ENCODE results near the gene KIFAP3.

KIFAP3 gene

GRCh38 chr1:169909499-169909898 is 165.0 kb downstream of the KIFAP3 start:
- Mint-ChIP-seq H3K36me3 (ENCODE audit: low read depth) (peaks cover 2% of the 10 kb centered on the region), H3K27ac (no peak overlapping the region), H3K4me3 (no peak overlapping the region), H3K4me1 (ENCODE audit: low read depth) (peaks cover 22% of the 10 kb centered on the region), H3K27me3 (ENCODE audit: low read depth) (no peaks in the 10 kb centered on the region), H3K9me3 (peaks cover 10% of the 10 kb centered on the region)
- DNase-seq (ENCODE audit: low spot score), result no peak

GRCh38 chr1:169906938-169907337 is 167.6 kb downstream of the KIFAP3 start:
- peaks cover 29% of the 10 kb centered on the region for H3K4me1 Mint-ChIP-seq (ENCODE audit: low read depth)
- H3K27ac Mint-ChIP-seq, result no peak overlapping the region
- no peak overlapping the region for H3K4me3 Mint-ChIP-seq
- peaks cover 10% of the 10 kb centered on the region for H3K9me3 Mint-ChIP-seq
- DNase-seq (ENCODE audit: low spot score), result no peak
- H3K36me3 Mint-ChIP-seq (ENCODE audit: low read depth), result peaks cover 2% of the 10 kb centered on the region
- H3K27me3 Mint-ChIP-seq (ENCODE audit: low read depth), result peaks cover 4% of the 10 kb centered on the region

- Mint-ChIP-seq H3K27me3 (ENCODE audit: low read depth) (peaks cover 11% of the 10 kb centered on the region), H3K4me3 (no peak overlapping the region), H3K4me1 (ENCODE audit: low read depth) (peaks cover 27% of the 10 kb centered on the region), H3K27ac (no peak overlapping the region), H3K9me3 (peaks cover 10% of the 10 kb centered on the region), H3K36me3 (ENCODE audit: low read depth) (peaks cover 2% of the 10 kb centered on the region)
- DNase-seq (ENCODE audit: low spot score), result no peak
Measured at GRCh38 chr1:169904834-169905233, 169.7 kb downstream of the KIFAP3 start.

GRCh38 chr1:169902751-169903150 is 171.7 kb downstream of the KIFAP3 start:
- Mint-ChIP-seq H3K4me3 (peak overlapping the region; percentile 52), H3K27ac (no peak overlapping the region), H3K36me3 (ENCODE audit: low read depth) (peaks cover 2% of the 10 kb centered on the region), H3K9me3 (peaks cover 10% of the 10 kb centered on the region), H3K27me3 (ENCODE audit: low read depth) (peaks cover 21% of the 10 kb centered on the region), H3K4me1 (ENCODE audit: low read depth) (peaks cover 14% of the 10 kb centered on the region)
- no peak for DNase-seq (ENCODE audit: low spot score)

GRCh38 chr1:169901115-169901514 is 173.4 kb downstream of the KIFAP3 start:
- H3K27ac Mint-ChIP-seq, result no peak overlapping the region
- H3K27me3 Mint-ChIP-seq (ENCODE audit: low read depth), result peaks cover 29% of the 10 kb centered on the region
- H3K4me3 Mint-ChIP-seq, result no peak overlapping the region
- no peak for DNase-seq (ENCODE audit: low spot score)
- H3K36me3 Mint-ChIP-seq (ENCODE audit: low read depth), result peaks cover 2% of the 10 kb centered on the region
- H3K9me3 Mint-ChIP-seq, result peaks cover 3% of the 10 kb centered on the region
- H3K4me1 Mint-ChIP-seq (ENCODE audit: low read depth), result peaks cover 14% of the 10 kb centered on the region

- Mint-ChIP-seq H3K4me1 (ENCODE audit: low read depth) (peaks cover 14% of the 10 kb centered on the region), H3K9me3 (peaks cover 2% of the 10 kb centered on the region), H3K36me3 (ENCODE audit: low read depth) (peaks cover 2% of the 10 kb centered on the region), H3K4me3 (no peak overlapping the region), H3K27me3 (ENCODE audit: low read depth) (peaks cover 29% of the 10 kb centered on the region), H3K27ac (no peak overlapping the region)
- no peak for DNase-seq (ENCODE audit: low spot score)
Measured at GRCh38 chr1:169900571-169900970, 173.9 kb downstream of the KIFAP3 start.

GRCh38 chr1:169899519-169900217 is 174.8 kb downstream of the KIFAP3 start:
- no peak overlapping the region for H3K4me3 Mint-ChIP-seq
- peaks cover 15% of the 10 kb centered on the region for H3K4me1 Mint-ChIP-seq (ENCODE audit: low read depth)
- no peak overlapping the region for H3K27ac Mint-ChIP-seq
- no peak for DNase-seq (ENCODE audit: low spot score)
- H3K9me3 Mint-ChIP-seq, result no peaks in the 10 kb centered on the region
- H3K36me3 Mint-ChIP-seq (ENCODE audit: low read depth), result no peaks in the 10 kb centered on the region
- peaks cover 29% of the 10 kb centered on the region for H3K27me3 Mint-ChIP-seq (ENCODE audit: low read depth)

- peaks cover 24% of the 10 kb centered on the region for H3K4me1 Mint-ChIP-seq (ENCODE audit: low read depth)
Measured at GRCh38 chr1:169896013-169896412, 178.5 kb downstream of the KIFAP3 start.

GRCh38 chr1:169894424-169895145 is 179.9 kb downstream of the KIFAP3 start:
- Mint-ChIP-seq H3K27ac (peak overlapping the region; percentile 95), H3K27me3 (ENCODE audit: low read depth) (peaks cover 18% of the 10 kb centered on the region), H3K9me3 (no peaks in the 10 kb centered on the region), H3K36me3 (ENCODE audit: low read depth) (peaks cover 6% of the 10 kb centered on the region), H3K4me3 (peak overlapping the region; percentile 79), H3K4me1 (ENCODE audit: low read depth) (peaks cover 36% of the 10 kb centered on the region)
- no peak for DNase-seq (ENCODE audit: low spot score)

More at GRCh38 chr1:169896013-169896412, 178.5 kb downstream of the KIFAP3 start:
- Mint-ChIP-seq H3K27ac (no peak overlapping the region), H3K4me3 (no peak overlapping the region), H3K9me3 (no peaks in the 10 kb centered on the region), H3K27me3 (ENCODE audit: low read depth) (peaks cover 22% of the 10 kb centered on the region), H3K36me3 (ENCODE audit: low read depth) (no peaks in the 10 kb centered on the region)
- no peak for DNase-seq (ENCODE audit: low spot score)

- peaks cover 9% of the 10 kb centered on the region for H3K36me3 Mint-ChIP-seq (ENCODE audit: low read depth)
- DNase-seq (ENCODE audit: low spot score), result peak; percentile 91
- H3K9me3 Mint-ChIP-seq, result no peaks in the 10 kb centered on the region
- peak within 1 kb of the TSS; percentile 95 for H3K27ac Mint-ChIP-seq
- H3K27me3 Mint-ChIP-seq (ENCODE audit: low read depth), result peaks cover 14% of the 10 kb centered on the region
- peaks cover 42% of the 10 kb centered on the region for H3K4me1 Mint-ChIP-seq (ENCODE audit: low read depth)
- peak within 1 kb of the TSS; percentile 81 for H3K4me3 Mint-ChIP-seq
Measured at GRCh38 chr1:169893645-169894423, 180.7 kb downstream of the KIFAP3 start, which contains the start of gene SCYL3. Gene SCYL3, minus strand, starts transcription at chr1:169893896. Its CDS starts 5,056 bp downstream, at chr1:169888840.

- H3K4me1 Mint-ChIP-seq (ENCODE audit: low read depth), result peaks cover 49% of the 10 kb centered on the region
- peaks cover 16% of the 10 kb centered on the region for H3K36me3 Mint-ChIP-seq (ENCODE audit: low read depth)
- peak overlapping the region; percentile 81 for H3K4me3 Mint-ChIP-seq
Measured at GRCh38 chr1:169892927-169893644, 181.4 kb downstream of the KIFAP3 start.

GRCh38 chr1:169892176-169892926 is 182.1 kb downstream of the KIFAP3 start:
- Mint-ChIP-seq H3K27me3 (ENCODE audit: low read depth) (peaks cover 5% of the 10 kb centered on the region), H3K36me3 (ENCODE audit: low read depth) (peaks cover 18% of the 10 kb centered on the region), H3K9me3 (no peaks in the 10 kb centered on the region), H3K4me1 (ENCODE audit: low read depth) (peaks cover 50% of the 10 kb centered on the region), H3K4me3 (peak overlapping the region; percentile 81), H3K27ac (peak overlapping the region; percentile 95)
- DNase-seq (ENCODE audit: low spot score), result no peak

More at GRCh38 chr1:169892927-169893644, 181.4 kb downstream of the KIFAP3 start:
- Mint-ChIP-seq H3K27ac (peak overlapping the region; percentile 95), H3K27me3 (ENCODE audit: low read depth) (peaks cover 11% of the 10 kb centered on the region), H3K9me3 (no peaks in the 10 kb centered on the region)
- DNase-seq (ENCODE audit: low spot score), result no peak

- DNase-seq (ENCODE audit: low spot score), result no peak
- no peaks in the 10 kb centered on the region for H3K9me3 Mint-ChIP-seq
- H3K4me3 Mint-ChIP-seq, result peak overlapping the region; percentile 81
- H3K36me3 Mint-ChIP-seq (ENCODE audit: low read depth), result peaks cover 24% of the 10 kb centered on the region
- H3K27ac Mint-ChIP-seq, result peak overlapping the region; percentile 95
- peaks cover 1% of the 10 kb centered on the region for H3K27me3 Mint-ChIP-seq (ENCODE audit: low read depth)
- H3K4me1 Mint-ChIP-seq (ENCODE audit: low read depth), result peaks cover 50% of the 10 kb centered on the region
Measured at GRCh38 chr1:169891539-169891885, 183.0 kb downstream of the KIFAP3 start.
